ENCODE measurements around the gene MTAP.

Gene MTAP

GRCh38 chr9:21966140-21966851, 163.9 kb downstream of the MTAP start:
- no peak overlapping the region for H3K4me3 ChIP-seq (ENCODE audit: control insufficient read depth, low read depth, low read length)
- DNase-seq (ENCODE audit: low read depth) = no peak
- TF ChIP-seq, protein P1, sequence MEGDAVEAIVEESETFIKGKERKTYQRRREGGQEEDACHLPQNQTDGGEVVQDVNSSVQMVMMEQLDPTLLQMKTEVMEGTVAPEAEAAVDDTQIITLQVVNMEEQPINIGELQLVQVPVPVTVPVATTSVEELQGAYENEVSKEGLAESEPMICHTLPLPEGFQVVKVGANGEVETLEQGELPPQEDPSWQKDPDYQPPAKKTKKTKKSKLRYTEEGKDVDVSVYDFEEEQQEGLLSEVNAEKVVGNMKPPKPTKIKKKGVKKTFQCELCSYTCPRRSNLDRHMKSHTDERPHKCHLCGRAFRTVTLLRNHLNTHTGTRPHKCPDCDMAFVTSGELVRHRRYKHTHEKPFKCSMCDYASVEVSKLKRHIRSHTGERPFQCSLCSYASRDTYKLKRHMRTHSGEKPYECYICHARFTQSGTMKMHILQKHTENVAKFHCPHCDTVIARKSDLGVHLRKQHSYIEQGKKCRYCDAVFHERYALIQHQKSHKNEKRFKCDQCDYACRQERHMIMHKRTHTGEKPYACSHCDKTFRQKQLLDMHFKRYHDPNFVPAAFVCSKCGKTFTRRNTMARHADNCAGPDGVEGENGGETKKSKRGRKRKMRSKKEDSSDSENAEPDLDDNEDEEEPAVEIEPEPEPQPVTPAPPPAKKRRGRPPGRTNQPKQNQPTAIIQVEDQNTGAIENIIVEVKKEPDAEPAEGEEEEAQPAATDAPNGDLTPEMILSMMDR (conservative IDR thresholded peaks at IDR 0.05; ENCODE audit: control insufficient read depth, insufficient read depth, low read depth, low read length) = no peak

DNA sequence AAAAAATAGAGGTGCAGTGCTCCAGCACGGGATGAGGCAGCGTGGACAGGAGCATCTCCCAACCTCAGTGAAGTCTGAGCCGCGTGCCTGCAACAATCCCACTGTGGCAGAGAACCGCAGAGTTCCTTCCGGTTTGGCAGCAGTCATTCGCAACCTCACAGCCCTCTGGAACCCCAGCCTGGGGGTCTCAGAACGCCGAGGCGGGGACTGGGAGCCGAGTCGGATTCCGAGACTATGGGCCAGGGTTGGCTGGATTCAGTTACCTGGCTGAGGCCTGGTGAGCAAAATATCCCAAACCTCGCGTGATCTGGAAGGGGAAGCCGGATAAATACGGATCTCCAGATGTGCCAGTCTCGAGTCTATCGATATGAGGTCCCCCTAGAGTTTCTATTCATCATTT, 164.7 kb downstream of the MTAP start:
- TF ChIP-seq, protein P1 (conservative IDR thresholded peaks at IDR 0.05; ENCODE audit: control insufficient read depth, insufficient read depth, low read depth, low read length) = no peak
- no peak for DNase-seq (ENCODE audit: low read depth)
- no peak overlapping the region for H3K4me3 ChIP-seq (ENCODE audit: control insufficient read depth, low read depth, low read length)

GRCh38 chr9:21967702-21968101, 165.3 kb downstream of the MTAP start:
- no peak for DNase-seq (ENCODE audit: low read depth)
- H3K4me3 ChIP-seq (ENCODE audit: control insufficient read depth, low read depth, low read length) = no peak overlapping the region
- TF ChIP-seq, protein P1 (conservative IDR thresholded peaks at IDR 0.05; ENCODE audit: control insufficient read depth, insufficient read depth, low read depth, low read length) = no peak

DNA sequence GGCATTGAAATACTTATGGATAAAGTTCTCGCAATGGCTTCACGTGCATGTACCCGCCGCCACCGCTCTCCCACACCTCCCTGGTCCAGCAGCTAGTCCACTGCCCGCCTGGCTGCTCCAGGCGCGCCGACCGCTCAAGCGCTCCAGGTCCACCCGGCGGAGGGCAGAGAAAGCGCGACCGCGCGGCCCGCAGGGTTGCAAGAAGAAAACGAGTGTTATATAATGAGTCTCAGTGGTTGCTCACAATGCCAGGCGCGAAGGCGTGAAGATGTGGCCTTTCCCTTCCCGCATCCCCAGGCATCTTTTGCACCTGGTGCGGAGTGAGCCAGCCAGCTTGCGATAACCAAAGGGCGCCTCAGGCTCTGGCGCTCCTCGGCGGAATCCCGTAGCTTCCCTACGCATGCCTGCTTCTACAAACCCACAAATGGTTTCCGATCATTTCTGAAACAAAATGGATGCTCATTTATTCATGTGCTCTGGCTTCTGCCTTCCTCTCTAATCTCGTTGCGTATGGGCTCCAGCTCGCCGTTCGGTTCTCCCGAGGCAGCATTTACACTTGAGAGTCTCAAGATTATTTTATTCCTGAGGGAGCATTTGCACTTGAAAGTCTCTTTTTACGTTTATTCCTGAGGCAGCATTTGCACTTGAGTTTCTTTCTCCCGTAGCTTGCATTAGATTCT, 166.0 kb downstream of the MTAP start:
- TF ChIP-seq, protein P1 (conservative IDR thresholded peaks at IDR 0.05; ENCODE audit: control insufficient read depth, insufficient read depth, low read depth, low read length) = no peak
- DNase-seq (ENCODE audit: low read depth) = no peak
- no peak overlapping the region for H3K4me3 ChIP-seq (ENCODE audit: control insufficient read depth, low read depth, low read length)

DNA sequence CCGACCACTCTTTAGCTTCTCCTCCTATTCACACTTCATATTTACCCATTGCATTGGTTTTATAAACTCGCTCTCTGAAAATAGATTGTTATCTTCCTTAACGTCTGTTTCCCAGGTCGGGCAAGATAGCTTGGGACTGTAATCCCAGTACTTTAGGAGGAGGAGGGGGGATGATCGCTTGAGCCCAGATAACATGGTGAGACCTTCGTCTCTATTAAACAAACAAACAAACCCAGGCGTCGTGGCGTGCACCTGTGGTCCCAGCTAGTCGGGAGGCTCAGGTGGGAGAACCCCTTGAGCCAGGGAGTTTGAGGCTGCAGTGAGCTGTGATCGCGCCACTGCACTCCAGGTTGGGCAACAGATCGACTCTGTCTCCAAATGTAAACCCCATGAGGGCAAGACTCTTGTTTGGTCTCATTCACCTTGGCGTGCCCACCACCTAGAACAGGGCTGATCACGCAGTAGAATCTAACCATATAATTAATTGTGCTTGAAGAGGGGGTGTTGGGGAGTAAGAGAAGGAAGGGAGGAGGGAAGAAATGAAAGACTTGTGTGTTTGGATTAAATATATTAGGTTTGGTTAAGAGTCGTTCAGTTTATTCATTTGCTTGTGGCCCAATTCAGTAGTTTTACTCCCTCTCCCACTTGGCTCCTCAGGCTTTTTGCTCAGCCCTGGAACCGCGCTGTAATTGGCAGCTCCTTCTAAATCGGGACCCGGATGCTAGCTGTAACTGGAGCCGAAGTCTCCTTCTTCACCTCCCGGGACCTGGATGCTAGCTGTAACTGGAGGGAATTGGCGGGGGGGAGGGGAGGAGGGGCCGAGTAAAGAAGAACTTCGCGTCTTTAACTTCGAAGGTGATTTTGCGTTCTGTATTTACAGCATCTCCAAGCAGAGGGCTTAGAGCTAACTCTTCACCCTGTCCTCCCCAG, 166.8 kb downstream of the MTAP start:
- no peak for DNase-seq (ENCODE audit: low read depth)
- TF ChIP-seq, protein P1 (conservative IDR thresholded peaks at IDR 0.05; ENCODE audit: control insufficient read depth, insufficient read depth, low read depth, low read length) = no peak
- no peak overlapping the region for H3K4me3 ChIP-seq (ENCODE audit: control insufficient read depth, low read depth, low read length)

DNA sequence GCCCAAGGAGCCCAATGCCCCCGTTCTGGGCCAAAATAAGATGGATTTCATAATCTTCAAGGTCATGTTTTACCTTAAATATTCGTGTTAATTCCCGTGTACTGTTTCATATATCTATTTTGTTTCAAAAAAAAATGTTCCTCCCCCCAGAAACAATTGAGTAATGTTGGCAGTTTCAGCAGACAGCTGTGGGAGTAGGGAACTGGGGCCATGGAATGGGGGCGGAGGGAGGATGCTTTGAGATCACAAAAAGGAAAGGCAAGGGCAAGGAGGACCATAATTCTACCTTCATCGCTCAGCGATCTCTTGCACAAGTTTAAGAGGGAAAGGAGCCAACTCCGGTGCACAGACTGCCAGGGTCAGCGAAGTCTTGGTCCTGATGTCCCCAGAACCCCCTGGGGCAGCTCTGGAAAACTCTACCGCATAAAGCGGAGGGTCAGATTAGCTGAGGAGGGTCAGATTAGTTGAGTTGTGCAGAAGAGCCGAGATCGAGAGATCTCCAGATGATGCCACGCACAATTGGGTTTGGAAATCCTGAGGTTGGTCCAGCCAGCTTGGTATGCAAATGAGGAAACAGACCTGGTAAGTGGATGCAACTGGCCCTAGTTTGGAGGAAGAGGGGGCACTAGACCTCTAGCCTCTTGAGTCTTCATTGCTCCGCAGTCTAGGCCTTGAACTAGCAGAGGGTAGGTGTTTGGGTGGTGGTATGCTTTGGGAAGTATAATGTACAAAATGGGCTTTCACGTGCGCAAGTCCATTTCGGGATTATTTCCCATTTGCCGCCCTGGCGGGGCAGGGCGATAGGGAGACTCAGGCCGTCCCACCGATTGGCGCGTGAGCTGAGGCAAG, 167.7 kb downstream of the MTAP start:
- DNase-seq (ENCODE audit: low read depth) = no peak
- no peak overlapping the region for H3K4me3 ChIP-seq (ENCODE audit: control insufficient read depth, low read depth, low read length)
- TF ChIP-seq, protein P1 (conservative IDR thresholded peaks at IDR 0.05; ENCODE audit: control insufficient read depth, insufficient read depth, low read depth, low read length) = no peak
